ENCODE measurements around the gene METTL17. TPM values are rescaled to one million over a fixed set of nuclear protein-coding genes. Genes with fewer than 3 reads are reported as not detected.
"Not testable (repeated sequence)": the region's sequence is repeated elsewhere in the genome, so short reads cannot be mapped to it uniquely, and the experiment has no call there.

Gene METTL17
- total and polyA plus RNA-seq, 4 donors = 20.0 to 88.6 (median 45.3) TPM

DNA sequence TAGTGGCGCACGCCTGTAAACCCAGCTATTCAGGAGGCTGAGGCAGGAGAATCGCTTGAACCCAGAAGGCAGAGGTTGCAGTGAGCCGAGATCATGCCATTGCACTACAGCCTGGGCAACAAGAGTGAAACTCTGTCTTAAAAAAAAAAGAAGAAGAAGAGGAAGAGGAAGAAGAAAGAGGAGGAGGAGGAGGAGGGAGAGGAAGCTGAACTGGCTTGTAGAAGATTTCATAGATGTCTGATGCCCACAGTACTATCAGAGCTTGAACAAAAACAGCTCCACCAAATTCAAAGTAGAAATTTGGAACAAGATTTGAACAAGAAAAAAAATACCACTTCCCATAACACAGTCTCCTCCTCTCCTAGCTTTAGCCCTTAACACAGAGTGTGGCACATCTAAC, 4.1 kb upstream of the METTL17 start:
- 95 to 96% methylated on average over 4 of the region's 4 CpGs for WGBS, 2 donors
- not testable (repeated sequence) for H3K4me1 ChIP-seq (ENCODE audit: control insufficient read depth in 1 of 2, insufficient read depth in 2 of 2, low read length in 2 of 2); H3K36me3 ChIP-seq (ENCODE audit: control insufficient read depth in 1 of 2, insufficient read depth in 2 of 2, low read length in 1 of 2); H3K9me3 ChIP-seq (ENCODE audit: control insufficient read depth, low read length); DNase-seq; H3K27me3 ChIP-seq (ENCODE audit: control insufficient read depth in 1 of 2, insufficient read depth in 2 of 2, low read length in 1 of 2); H3K4me3 ChIP-seq (ENCODE audit: low read length in 2 of 2); ATAC-seq (ENCODE audit: low FRiP score); H3K27ac ChIP-seq (ENCODE audit: low read depth in 1 of 2, low read length in 2 of 2)
- intact Hi-C loops (cut with DNase I) = loop anchor here (10.0 kb wide), 3 partner anchors 301 to 651 kb away; partner anchors contain the start of genes ANG (in 1 of the 2), CCNB1IP1 (in 1 of the 2) and RNASE4 (in 1 of the 2)

GRCh38 chr14:20986811-20987210, 3.0 kb upstream of the METTL17 start:
- no peak overlapping the region for H3K4me3 ChIP-seq (ENCODE audit: low read length in 2 of 2)
- ATAC-seq (ENCODE audit: low FRiP score) = peak; percentile 81
- WGBS, 2 donors = 0 to 3% methylated on average over 2 of the region's 2 CpGs
- H3K4me1 ChIP-seq (ENCODE audit: control insufficient read depth in 1 of 2, insufficient read depth in 2 of 2, low read length in 2 of 2) = peaks cover 3 to 10% of the 10 kb centered on the region in 2 donors
- H3K36me3 ChIP-seq (ENCODE audit: control insufficient read depth in 1 of 2, insufficient read depth in 2 of 2, low read length in 1 of 2) = no peaks in the 10 kb centered on the region
- H3K9me3 ChIP-seq (ENCODE audit: control insufficient read depth, low read length) = no peaks in the 10 kb centered on the region
- intact Hi-C loops (cut with DNase I) = loop anchor here (10.0 kb wide), 3 partner anchors 302 to 652 kb away; partner anchors contain the start of genes ANG (in 1 of the 2), CCNB1IP1 (in 1 of the 2) and RNASE4 (in 1 of the 2)
- H3K27me3 ChIP-seq (ENCODE audit: control insufficient read depth in 1 of 2, insufficient read depth in 2 of 2, low read length in 1 of 2) = no peaks in the 10 kb centered on the region
- H3K27ac ChIP-seq (ENCODE audit: low read depth in 1 of 2, low read length in 2 of 2) = peak overlapping the region in 1 of 2 donors; percentile 6
- no peak for DNase-seq

DNA sequence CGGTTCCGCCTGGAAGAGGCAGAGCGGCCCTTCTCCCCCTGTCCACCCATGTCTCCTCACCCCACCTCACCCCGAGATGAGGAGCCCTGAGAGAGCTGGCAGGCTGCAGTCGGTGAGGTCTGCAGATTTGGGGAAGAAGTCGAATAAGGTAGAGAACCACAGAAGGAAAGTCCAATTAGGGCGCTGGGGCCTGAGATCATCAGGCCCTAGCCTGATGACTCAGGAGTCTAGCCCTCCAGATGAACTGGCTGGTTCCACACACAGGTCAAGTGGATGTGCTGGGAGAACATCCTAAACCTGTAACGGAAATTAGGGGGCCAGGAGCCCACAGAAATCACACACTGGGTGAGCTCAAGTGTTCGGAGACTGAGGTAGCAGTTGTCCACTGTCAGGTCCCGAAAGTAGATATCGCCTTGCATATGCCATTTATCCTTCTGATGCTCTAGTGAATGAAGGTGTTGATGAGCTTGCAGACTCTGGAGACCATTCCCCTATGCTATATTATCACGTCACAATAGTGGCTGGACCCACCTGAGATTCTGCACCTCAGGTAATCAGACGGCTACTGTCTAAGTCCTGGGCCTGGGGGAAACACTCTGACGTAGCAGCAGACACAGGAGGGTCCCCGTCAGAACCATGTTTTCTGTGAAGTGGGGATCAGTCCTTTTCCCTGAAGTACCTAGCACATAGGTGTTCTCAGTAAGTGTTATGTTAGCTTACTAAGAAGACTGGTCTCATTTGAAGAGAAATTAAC, 886 bp upstream of the METTL17 start:
- ATAC-seq (ENCODE audit: low FRiP score) = no peak
- intact Hi-C loops (cut with DNase I) = loop anchor here (2.0 to 10.0 kb wide), 4 partner anchors 18 to 654 kb away; partner anchors contain the start of genes ANG (in 1 of the 2), CCNB1IP1 (in 1 of the 2) and RNASE4 (in 1 of the 2)
- peak in 1 of 2 donors; percentile 56 for DNase-seq

DNA sequence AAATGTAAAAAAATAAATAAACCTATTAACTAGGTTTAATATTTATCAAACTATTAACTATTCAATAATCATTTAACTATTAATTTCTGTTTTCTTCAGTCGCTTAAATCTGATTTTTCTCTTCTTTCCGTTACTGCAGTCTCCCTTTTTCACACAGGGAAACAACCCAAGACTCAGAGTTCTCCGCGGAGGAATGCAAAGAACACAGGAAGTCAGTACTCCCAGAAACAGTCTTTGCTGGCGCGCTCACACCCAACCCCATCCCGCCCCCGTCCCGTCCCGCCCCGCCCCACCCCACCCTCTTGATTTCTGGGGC, 351 bp upstream of the METTL17 start:
- WGBS, 2 donors = 0 to 1% methylated on average over 11 of the region's 11 CpGs
- peak overlapping the region; percentile 91 to 99 for H3K27ac ChIP-seq (ENCODE audit: low read depth in 1 of 2, low read length in 2 of 2)
- ATAC-seq (ENCODE audit: low FRiP score) (no peak), DNase-seq (no peak)
- H3K27me3 ChIP-seq (ENCODE audit: control insufficient read depth in 1 of 2, insufficient read depth in 2 of 2, low read length in 1 of 2) = no peaks in the 10 kb centered on the region
- H3K36me3 ChIP-seq (ENCODE audit: control insufficient read depth in 1 of 2, insufficient read depth in 2 of 2, low read length in 1 of 2) = peaks cover 0 to 3% of the 10 kb centered on the region in 2 donors
- peak overlapping the region in 1 of 2 donors; percentile 9 for H3K4me3 ChIP-seq (ENCODE audit: low read length in 2 of 2)
- intact Hi-C loops (cut with DNase I) = loop anchor here (2.0 to 10.0 kb wide), 4 partner anchors 19 to 655 kb away; partner anchors contain the start of genes ANG (in 1 of the 2), CCNB1IP1 (in 1 of the 2) and RNASE4 (in 1 of the 2)
- no peaks in the 10 kb centered on the region for H3K9me3 ChIP-seq (ENCODE audit: control insufficient read depth, low read length)
- peaks cover 3 to 10% of the 10 kb centered on the region in 2 donors for H3K4me1 ChIP-seq (ENCODE audit: control insufficient read depth in 1 of 2, insufficient read depth in 2 of 2, low read length in 2 of 2)

More for the DNA sequence above, 886 bp upstream of the METTL17 start:
- Histone ChIP-seq H3K4me1 (ENCODE audit: control insufficient read depth in 1 of 2, insufficient read depth in 2 of 2, low read length in 2 of 2) (peaks cover 3 to 10% of the 10 kb centered on the region in 2 donors), H3K9me3 (ENCODE audit: control insufficient read depth, low read length) (no peaks in the 10 kb centered on the region), H3K36me3 (ENCODE audit: control insufficient read depth in 1 of 2, insufficient read depth in 2 of 2, low read length in 1 of 2) (peaks cover 0 to 3% of the 10 kb centered on the region in 2 donors), H3K4me3 (ENCODE audit: low read length in 2 of 2) (peak overlapping the region in 1 of 2 donors; percentile 9), H3K27ac (ENCODE audit: low read depth in 1 of 2, low read length in 2 of 2) (peak overlapping the region; percentile 91 to 99), H3K27me3 (ENCODE audit: control insufficient read depth in 1 of 2, insufficient read depth in 2 of 2, low read length in 1 of 2) (no peaks in the 10 kb centered on the region)
- WGBS, 2 donors = 85% methylated on average over 15 of the region's 15 CpGs

DNA sequence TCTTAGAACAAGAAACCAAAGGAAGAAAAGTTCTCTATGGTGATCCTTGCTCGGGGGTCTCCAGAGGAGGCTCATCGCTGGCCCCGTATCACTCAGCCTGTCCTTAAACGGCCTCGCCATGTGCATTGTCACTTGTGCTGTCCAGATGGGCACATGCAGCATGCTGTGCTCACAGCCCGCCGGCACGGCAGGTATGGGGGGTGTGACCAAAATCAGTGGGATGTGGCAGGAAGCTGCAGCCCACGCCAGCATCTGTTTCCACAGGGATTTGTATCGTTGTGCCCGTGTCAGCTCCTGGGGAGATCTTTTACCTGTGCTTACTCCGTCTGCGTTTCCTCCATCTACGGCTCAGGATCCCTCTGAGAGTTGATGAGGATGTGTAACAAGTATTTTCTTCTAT, 6.7 kb downstream of the METTL17 start:
- intact Hi-C loops (cut with DNase I) = no loop called here
- ATAC-seq (ENCODE audit: low FRiP score) = no peak
- 89 to 90% methylated on average over 14 of the region's 14 CpGs for WGBS, 2 donors
- DNase-seq = no peak
- Histone ChIP-seq H3K4me3 (ENCODE audit: low read length in 2 of 2) (no peak overlapping the region), H3K27me3 (ENCODE audit: control insufficient read depth in 1 of 2, insufficient read depth in 2 of 2, low read length in 1 of 2) (no peaks in the 10 kb centered on the region), H3K9me3 (ENCODE audit: control insufficient read depth, low read length) (no peaks in the 10 kb centered on the region), H3K27ac (ENCODE audit: low read depth in 1 of 2, low read length in 2 of 2) (no peak overlapping the region), H3K4me1 (ENCODE audit: control insufficient read depth in 1 of 2, insufficient read depth in 2 of 2, low read length in 2 of 2) (no peaks in the 10 kb centered on the region), H3K36me3 (ENCODE audit: control insufficient read depth in 1 of 2, insufficient read depth in 2 of 2, low read length in 1 of 2) (peaks cover 5 to 10% of the 10 kb centered on the region in 2 donors)

DNA sequence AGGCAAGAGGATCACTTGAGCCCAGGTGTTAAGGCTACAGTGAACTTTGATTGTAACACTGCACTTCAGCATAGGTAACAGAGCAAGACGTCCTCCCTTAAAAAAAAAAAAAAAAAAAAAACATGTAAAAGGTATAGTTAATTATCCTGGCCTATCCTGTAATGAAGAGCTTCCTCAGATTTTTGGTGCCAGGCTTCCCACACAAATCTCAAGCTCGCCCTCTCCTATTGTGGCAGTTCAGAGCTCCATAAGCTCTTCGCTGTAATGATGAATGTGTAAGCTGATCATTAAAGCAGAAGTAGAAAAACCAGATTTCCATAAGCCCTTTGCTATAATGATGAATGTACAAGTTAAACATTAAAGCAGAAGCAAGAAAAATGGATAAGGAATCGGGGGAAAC, 7.3 kb downstream of the METTL17 start:
- no peak for ATAC-seq (ENCODE audit: low FRiP score)

DNA sequence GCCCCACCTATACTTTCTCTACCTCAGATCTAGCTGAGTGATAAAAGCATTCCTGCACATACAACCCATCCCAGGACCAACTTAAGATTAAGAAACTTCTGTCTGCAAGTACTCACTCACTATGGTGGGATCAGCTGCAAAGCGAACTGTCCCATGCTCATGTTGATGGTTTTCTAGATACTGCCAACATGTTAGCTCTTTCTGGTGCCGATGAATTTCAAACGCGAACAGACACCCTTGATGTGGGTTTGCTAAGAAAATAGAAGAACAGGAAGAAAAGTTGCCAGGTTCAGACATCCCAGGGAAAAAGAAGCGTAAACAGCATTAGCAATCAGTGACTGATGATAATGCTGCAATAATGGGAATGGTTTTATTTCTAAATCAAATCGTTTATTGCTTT, 7.8 kb downstream of the METTL17 start:
- Histone ChIP-seq H3K9me3 (ENCODE audit: control insufficient read depth, low read length) (no peaks in the 10 kb centered on the region), H3K27ac (ENCODE audit: low read depth in 1 of 2, low read length in 2 of 2) (no peak overlapping the region), H3K4me1 (ENCODE audit: control insufficient read depth in 1 of 2, insufficient read depth in 2 of 2, low read length in 2 of 2) (no peaks in the 10 kb centered on the region), H3K4me3 (ENCODE audit: low read length in 2 of 2) (no peak overlapping the region), H3K36me3 (ENCODE audit: control insufficient read depth in 1 of 2, insufficient read depth in 2 of 2, low read length in 1 of 2) (peaks cover 5 to 8% of the 10 kb centered on the region in 2 donors), H3K27me3 (ENCODE audit: control insufficient read depth in 1 of 2, insufficient read depth in 2 of 2, low read length in 1 of 2) (no peaks in the 10 kb centered on the region)
- WGBS, 2 donors = 77 to 80% methylated on average over 6 of the region's 6 CpGs
- intact Hi-C loops (cut with DNase I) = no loop called here
- ATAC-seq (ENCODE audit: low FRiP score) (no peak), DNase-seq (no peak)

More for the DNA sequence above, 7.3 kb downstream of the METTL17 start:
- peaks cover 5 to 10% of the 10 kb centered on the region in 2 donors for H3K36me3 ChIP-seq (ENCODE audit: control insufficient read depth in 1 of 2, insufficient read depth in 2 of 2, low read length in 1 of 2)
- H3K9me3 ChIP-seq (ENCODE audit: control insufficient read depth, low read length) = no peaks in the 10 kb centered on the region
- intact Hi-C loops (cut with DNase I) = no loop called here
- no peak for DNase-seq
- WGBS, 2 donors = 45 to 56% methylated on average over 4 of the region's 4 CpGs
- H3K27ac ChIP-seq (ENCODE audit: low read depth in 1 of 2, low read length in 2 of 2) = no peak overlapping the region
- H3K4me3 ChIP-seq (ENCODE audit: low read length in 2 of 2) = no peak overlapping the region
- H3K27me3 ChIP-seq (ENCODE audit: control insufficient read depth in 1 of 2, insufficient read depth in 2 of 2, low read length in 1 of 2) = no peaks in the 10 kb centered on the region
- H3K4me1 ChIP-seq (ENCODE audit: control insufficient read depth in 1 of 2, insufficient read depth in 2 of 2, low read length in 2 of 2) = no peaks in the 10 kb centered on the region

DNA sequence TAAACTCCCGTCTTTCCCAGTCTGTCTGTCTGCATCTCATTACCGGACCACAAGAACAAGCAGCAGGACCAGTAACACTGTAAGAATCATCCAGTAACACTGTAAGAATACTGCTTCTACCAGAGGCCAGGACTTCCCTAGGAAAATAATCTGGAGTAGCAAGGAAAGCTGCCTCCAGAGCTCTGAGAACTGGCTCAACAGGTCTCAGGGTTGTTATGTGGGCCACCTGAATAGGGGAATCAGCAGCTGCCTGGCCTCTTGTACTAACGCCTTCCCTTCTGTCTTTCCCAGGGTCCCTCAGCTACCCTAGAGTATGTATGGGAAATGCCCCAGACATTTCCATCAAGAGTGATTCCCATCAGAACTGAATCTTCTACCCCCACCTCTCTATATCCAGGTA, 8.4 kb downstream of the METTL17 start:
- DNase-seq (no peak), ATAC-seq (ENCODE audit: low FRiP score) (no peak)
- Histone ChIP-seq H3K27me3 (ENCODE audit: control insufficient read depth in 1 of 2, insufficient read depth in 2 of 2, low read length in 1 of 2) (no peaks in the 10 kb centered on the region), H3K4me1 (ENCODE audit: control insufficient read depth in 1 of 2, insufficient read depth in 2 of 2, low read length in 2 of 2) (no peaks in the 10 kb centered on the region), H3K36me3 (ENCODE audit: control insufficient read depth in 1 of 2, insufficient read depth in 2 of 2, low read length in 1 of 2) (peaks cover 5 to 7% of the 10 kb centered on the region in 2 donors), H3K4me3 (ENCODE audit: low read length in 2 of 2) (no peak overlapping the region), H3K9me3 (ENCODE audit: control insufficient read depth, low read length) (no peaks in the 10 kb centered on the region), H3K27ac (ENCODE audit: low read depth in 1 of 2, low read length in 2 of 2) (no peak overlapping the region)
- intact Hi-C loops (cut with DNase I) = no loop called here
- 63 to 69% methylated on average over 3 of the region's 3 CpGs for WGBS, 2 donors
